ENCODE data around the gene CFLAR.

- TF ChIP-seq CTCF (IDR thresholded peaks at IDR 0.05), result no peak
- no peak for TF ChIP-seq POLR2A (IDR thresholded peaks at IDR 0.05)
- TF ChIP-seq POLR2AphosphoS5 (IDR thresholded peaks at IDR 0.05), result no peak
- TF ChIP-seq EP300 (IDR thresholded peaks at IDR 0.05), result no peak
Observed at GRCh38 chr2:201199847-201200246, 83.9 kb downstream of the CFLAR start.
